GM23338 (cell line): ENCODE results near the gene ARHGAP28. TPM values are rescaled to one million over a fixed set of nuclear protein-coding genes. Genes with fewer than 3 reads are reported as not detected.
A peak's percentile ranks its signal among the peaks of the same experiment; 100 is the strongest.

Source experiments
- ATAC-seq: fragments of 200-7000 bp; cut with Tn5 transposase; 3 replicates; pipeline ENCODE4 v1.9.1; 2020
- DNase-seq: peaks from one replicate; pipeline ENCODE4 v3.0.0-alpha.2; 2015; ENCODE audit warnings: low spot score
- H2AFZ ChIP-seq: fragments of 200-600 bp; sonication (generic); 2 replicates; pipeline ENCODE4 v1.8.0; 2016; ENCODE audit warnings: antibody characterized with exemption, mild to moderate bottlenecking, moderate library complexity
- H3F3A ChIP-seq: fragments of 200-600 bp; sonication (generic); replicated peaks from 2 replicates; pipeline ENCODE4 v1.8.0; 2017; ENCODE audit warnings: antibody characterized with exemption, mixed run types, low read depth
- H3K27ac ChIP-seq: fragments of 200-600 bp; sonication (generic); 2 replicates; pipeline ENCODE4 v1.6.1; 2016; ENCODE audit warnings: low read depth
- H3K27me3 ChIP-seq: fragments of 200-600 bp; sonication (generic); 2 replicates; pipeline ENCODE4 v1.8.0; 2016; ENCODE audit warnings: mild to moderate bottlenecking, mixed run types, moderate library complexity; ENCODE audit not compliant: insufficient read depth
- H3K36me3 ChIP-seq: fragments of 200-600 bp; sonication (generic); 2 replicates; pipeline ENCODE4 v1.8.0; 2016; ENCODE audit warnings: mild to moderate bottlenecking; ENCODE audit not compliant: insufficient read depth
- H3K4me1 ChIP-seq: fragments of 200-600 bp; sonication (generic); 2 replicates; pipeline ENCODE4 v1.8.0; 2016; ENCODE audit warnings: mild to moderate bottlenecking, moderate library complexity; ENCODE audit not compliant: insufficient read depth
- H3K4me2 ChIP-seq: fragments of 200-600 bp; sonication (generic); 2 replicates; pipeline ENCODE4 v1.7.1; 2017; ENCODE audit warnings: mixed run types
- H3K4me3 ChIP-seq: fragments of 200-600 bp; sonication (generic); 2 replicates; pipeline ENCODE4 v1.6.1; 2016; ENCODE audit warnings: mixed run types
- H3K79me2 ChIP-seq: fragments of 200-600 bp; sonication (generic); replicated peaks from 2 replicates; pipeline ENCODE4 v1.8.0; 2017; ENCODE audit warnings: mild to moderate bottlenecking; ENCODE audit not compliant: insufficient read depth
- H3K9me2 ChIP-seq: fragments of 200-600 bp; sonication (generic); 2 replicates; pipeline ENCODE4 v1.8.0; 2017; ENCODE audit not compliant: insufficient read depth
- H4K20me1 ChIP-seq: fragments of 200-600 bp; sonication (generic); replicated peaks from 2 replicates; pipeline ENCODE4 v1.8.0; 2017; ENCODE audit warnings: mild to moderate bottlenecking; ENCODE audit not compliant: insufficient read depth
- H3K27ac Mint-ChIP-seq: 2 replicates; pipeline ENCODE4 v1.8.0; 2020; ENCODE audit warnings: inconsistent platforms, mild to moderate bottlenecking, moderate library complexity, mixed read lengths
- H3K27me3 Mint-ChIP-seq: 3 replicates; pipeline ENCODE4 v1.8.0; 2022; ENCODE audit warnings: low read depth, mild to moderate bottlenecking, moderate library complexity, mixed read lengths, inconsistent platforms; ENCODE audit not compliant: insufficient read depth, poor library complexity
- H3K36me3 Mint-ChIP-seq: 3 replicates; pipeline ENCODE4 v1.8.0; 2021; ENCODE audit warnings: low read depth, mild to moderate bottlenecking, inconsistent platforms, moderate library complexity, mixed read lengths
- H3K4me1 Mint-ChIP-seq: 3 replicates; pipeline ENCODE4 v1.8.0; 2020; ENCODE audit warnings: mild to moderate bottlenecking, inconsistent platforms, mixed read lengths
- H3K4me3 Mint-ChIP-seq: 3 replicates; pipeline ENCODE4 v1.8.0; 2021; ENCODE audit warnings: moderate library complexity, mild to moderate bottlenecking, inconsistent platforms, mixed read lengths
- H3K9me3 Mint-ChIP-seq: 3 replicates; pipeline ENCODE4 v1.8.0; 2020; ENCODE audit warnings: moderate library complexity, mild to moderate bottlenecking, inconsistent platforms, mixed read lengths
- CTCF ChIP-seq, 2 experiments: fragments of 200-600 bp in 1 of 2; sonication (generic) in 1 of 2; conservative IDR thresholded peaks; 2 replicates each; pipeline versions ENCODE4 v1.5.1 to v1.6.1; 2016 to 2017; ENCODE audit warnings: antibody characterized with exemption in 2 of 2, low read depth in 2 of 2, mild to moderate bottlenecking in 2 of 2, moderate library complexity in 1 of 2
- EZH2 ChIP-seq: fragments of 200-600 bp; sonication (generic); IDR thresholded peaks from one replicate; pipeline ENCODE4 v1.8.0; 2017; ENCODE audit warnings: antibody characterized with exemption, mild to moderate bottlenecking, low read depth; ENCODE audit not compliant: unreplicated experiment
- EZH2phosphoT487 ChIP-seq: fragments of 200-600 bp; sonication (generic); IDR thresholded peaks from one replicate; pipeline ENCODE4 v1.8.1; 2018; ENCODE audit warnings: antibody characterized with exemption; ENCODE audit not compliant: unreplicated experiment
- JUNB ChIP-seq: IDR thresholded peaks from one replicate; pipeline ENCODE4 v1.6.1; 2016; ENCODE audit warnings: antibody characterized with exemption; ENCODE audit not compliant: unreplicated experiment
- POLR2AphosphoS5 ChIP-seq: IDR thresholded peaks from 2 replicates; pipeline ENCODE4 v1.6.1; 2016; ENCODE audit warnings: antibody characterized with exemption, low read depth
- STAT1 ChIP-seq: IDR thresholded peaks from one replicate; pipeline ENCODE4 v1.6.1; 2016; ENCODE audit warnings: antibody characterized with exemption; ENCODE audit not compliant: unreplicated experiment
- ZNF114 ChIP-seq: fragments of 250-450 bp; sonication (Bioruptor Pico); IDR thresholded peaks from 2 replicates; pipeline ENCODE4 v1.5.0; 2020; ENCODE audit warnings: mild to moderate bottlenecking, moderate library complexity
- polyA plus RNA-seq: library from polyadenylated mRNA; unstranded; fragments of >200 nt; fragmentation: Nextera tagmentation; extraction: Ambion mirVana; gene quantifications from 2 replicates; pipeline ENCODE4 v1.2.1, GENCODE V29; 2016
- total RNA-seq: library from RNA; depleted of rRNA; stranded (reverse); fragments of >200 nt; shearing (Covaris generic); gene quantifications from 2 replicates; pipeline ENCODE4 v1.2.3, GENCODE V29; 2014
- TF ChIP-seq, protein P1 (sequence below): IDR thresholded peaks from one replicate; pipeline ENCODE4 v1.6.1; 2018; ENCODE audit warnings: antibody characterized with exemption; ENCODE audit not compliant: unreplicated experiment
- TF ChIP-seq, protein P2 (sequence below): fragments of 250-450 bp; sonication (Bioruptor Pico); IDR thresholded peaks from 2 replicates; pipeline ENCODE4 v1.5.0; 2020; ENCODE audit warnings: mild to moderate bottlenecking, moderate library complexity
- TF ChIP-seq, protein P3 (sequence below): IDR thresholded peaks from 2 replicates; pipeline ENCODE4 v1.6.1; 2016; ENCODE audit warnings: antibody characterized with exemption

The ARHGAP28 gene
- total and polyA plus RNA-seq, 2 experiments from 2014 or later, result 2.8 to 9.6 TPM

GRCh38 chr18:6748241-6748640 is 18.7 kb downstream of the ARHGAP28 start:
- Histone ChIP-seq H3K4me1 (peaks cover 11% of the 10 kb centered on the region; the same call in 1 of the 2 replicates), H4K20me1 (no peaks in the 10 kb centered on the region), H3K27me3 (no peaks in the 10 kb centered on the region), H3F3A (no peaks in the 10 kb centered on the region), H3K79me2 (no peaks in the 10 kb centered on the region), H2AFZ (no peak overlapping the region), H3K9me2 (no peaks in the 10 kb centered on the region), H3K4me2 (no peak overlapping the region), H3K36me3 (no peaks in the 10 kb centered on the region), H3K27ac (no peak overlapping the region), H3K4me3 (no peak overlapping the region)
- no peak overlapping the region for H3K4me3 Mint-ChIP-seq
- no peak for ATAC-seq
- H3K27me3 Mint-ChIP-seq, result no peaks in the 10 kb centered on the region
- DNase-seq, result no peak
- no peak for TF ChIP-seq STAT1
- TF ChIP-seq EZH2, result no peak
- no peak for TF ChIP-seq CTCF (conservative IDR thresholded peaks at IDR 0.05; ENCODE audit: low read depth in 2 of 2)
- TF ChIP-seq ZNF114 (CRISPR knock-in tag), result no peak
- TF ChIP-seq JUNB, result no peak
- TF ChIP-seq, protein P1, sequence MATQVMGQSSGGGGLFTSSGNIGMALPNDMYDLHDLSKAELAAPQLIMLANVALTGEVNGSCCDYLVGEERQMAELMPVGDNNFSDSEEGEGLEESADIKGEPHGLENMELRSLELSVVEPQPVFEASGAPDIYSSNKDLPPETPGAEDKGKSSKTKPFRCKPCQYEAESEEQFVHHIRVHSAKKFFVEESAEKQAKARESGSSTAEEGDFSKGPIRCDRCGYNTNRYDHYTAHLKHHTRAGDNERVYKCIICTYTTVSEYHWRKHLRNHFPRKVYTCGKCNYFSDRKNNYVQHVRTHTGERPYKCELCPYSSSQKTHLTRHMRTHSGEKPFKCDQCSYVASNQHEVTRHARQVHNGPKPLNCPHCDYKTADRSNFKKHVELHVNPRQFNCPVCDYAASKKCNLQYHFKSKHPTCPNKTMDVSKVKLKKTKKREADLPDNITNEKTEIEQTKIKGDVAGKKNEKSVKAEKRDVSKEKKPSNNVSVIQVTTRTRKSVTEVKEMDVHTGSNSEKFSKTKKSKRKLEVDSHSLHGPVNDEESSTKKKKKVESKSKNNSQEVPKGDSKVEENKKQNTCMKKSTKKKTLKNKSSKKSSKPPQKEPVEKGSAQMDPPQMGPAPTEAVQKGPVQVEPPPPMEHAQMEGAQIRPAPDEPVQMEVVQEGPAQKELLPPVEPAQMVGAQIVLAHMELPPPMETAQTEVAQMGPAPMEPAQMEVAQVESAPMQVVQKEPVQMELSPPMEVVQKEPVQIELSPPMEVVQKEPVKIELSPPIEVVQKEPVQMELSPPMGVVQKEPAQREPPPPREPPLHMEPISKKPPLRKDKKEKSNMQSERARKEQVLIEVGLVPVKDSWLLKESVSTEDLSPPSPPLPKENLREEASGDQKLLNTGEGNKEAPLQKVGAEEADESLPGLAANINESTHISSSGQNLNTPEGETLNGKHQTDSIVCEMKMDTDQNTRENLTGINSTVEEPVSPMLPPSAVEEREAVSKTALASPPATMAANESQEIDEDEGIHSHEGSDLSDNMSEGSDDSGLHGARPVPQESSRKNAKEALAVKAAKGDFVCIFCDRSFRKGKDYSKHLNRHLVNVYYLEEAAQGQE, result no peak
- no peak for TF ChIP-seq POLR2AphosphoS5
- no peak for TF ChIP-seq EZH2phosphoT487
- peaks cover 14% of the 10 kb centered on the region for H3K36me3 Mint-ChIP-seq
- H3K27ac Mint-ChIP-seq, result peak overlapping the region; percentile 34; the same call in 1 of the 2 replicates
- H3K4me1 Mint-ChIP-seq, result peaks cover 32% of the 10 kb centered on the region
- H3K9me3 Mint-ChIP-seq, result peaks cover 11% of the 10 kb centered on the region

DNA sequence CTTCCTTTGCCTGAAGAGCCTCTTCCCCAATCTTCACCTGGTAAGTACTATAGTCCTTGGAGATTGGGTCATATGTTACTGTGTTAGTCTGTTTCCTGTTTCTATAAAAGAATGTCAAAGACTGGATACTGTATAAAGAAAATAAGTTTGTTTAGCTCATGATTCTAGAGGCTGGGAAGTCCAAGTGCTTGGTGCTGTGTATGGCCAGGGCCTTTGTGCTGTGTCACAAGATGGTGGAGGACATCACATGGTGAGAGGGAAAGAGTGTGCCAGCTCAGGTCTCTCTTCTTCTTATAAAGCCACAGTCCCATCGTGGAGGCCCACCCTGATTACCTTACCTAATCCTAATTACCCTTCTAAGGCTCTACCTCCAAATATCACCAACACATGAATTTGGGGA is 20.9 kb downstream of the ARHGAP28 start:
- Mint-ChIP-seq H3K4me3 (no peak overlapping the region), H3K4me1 (peaks cover 45% of the 10 kb centered on the region), H3K27ac (no peak overlapping the region)
- no peak for TF ChIP-seq EZH2
- TF ChIP-seq, protein P2, sequence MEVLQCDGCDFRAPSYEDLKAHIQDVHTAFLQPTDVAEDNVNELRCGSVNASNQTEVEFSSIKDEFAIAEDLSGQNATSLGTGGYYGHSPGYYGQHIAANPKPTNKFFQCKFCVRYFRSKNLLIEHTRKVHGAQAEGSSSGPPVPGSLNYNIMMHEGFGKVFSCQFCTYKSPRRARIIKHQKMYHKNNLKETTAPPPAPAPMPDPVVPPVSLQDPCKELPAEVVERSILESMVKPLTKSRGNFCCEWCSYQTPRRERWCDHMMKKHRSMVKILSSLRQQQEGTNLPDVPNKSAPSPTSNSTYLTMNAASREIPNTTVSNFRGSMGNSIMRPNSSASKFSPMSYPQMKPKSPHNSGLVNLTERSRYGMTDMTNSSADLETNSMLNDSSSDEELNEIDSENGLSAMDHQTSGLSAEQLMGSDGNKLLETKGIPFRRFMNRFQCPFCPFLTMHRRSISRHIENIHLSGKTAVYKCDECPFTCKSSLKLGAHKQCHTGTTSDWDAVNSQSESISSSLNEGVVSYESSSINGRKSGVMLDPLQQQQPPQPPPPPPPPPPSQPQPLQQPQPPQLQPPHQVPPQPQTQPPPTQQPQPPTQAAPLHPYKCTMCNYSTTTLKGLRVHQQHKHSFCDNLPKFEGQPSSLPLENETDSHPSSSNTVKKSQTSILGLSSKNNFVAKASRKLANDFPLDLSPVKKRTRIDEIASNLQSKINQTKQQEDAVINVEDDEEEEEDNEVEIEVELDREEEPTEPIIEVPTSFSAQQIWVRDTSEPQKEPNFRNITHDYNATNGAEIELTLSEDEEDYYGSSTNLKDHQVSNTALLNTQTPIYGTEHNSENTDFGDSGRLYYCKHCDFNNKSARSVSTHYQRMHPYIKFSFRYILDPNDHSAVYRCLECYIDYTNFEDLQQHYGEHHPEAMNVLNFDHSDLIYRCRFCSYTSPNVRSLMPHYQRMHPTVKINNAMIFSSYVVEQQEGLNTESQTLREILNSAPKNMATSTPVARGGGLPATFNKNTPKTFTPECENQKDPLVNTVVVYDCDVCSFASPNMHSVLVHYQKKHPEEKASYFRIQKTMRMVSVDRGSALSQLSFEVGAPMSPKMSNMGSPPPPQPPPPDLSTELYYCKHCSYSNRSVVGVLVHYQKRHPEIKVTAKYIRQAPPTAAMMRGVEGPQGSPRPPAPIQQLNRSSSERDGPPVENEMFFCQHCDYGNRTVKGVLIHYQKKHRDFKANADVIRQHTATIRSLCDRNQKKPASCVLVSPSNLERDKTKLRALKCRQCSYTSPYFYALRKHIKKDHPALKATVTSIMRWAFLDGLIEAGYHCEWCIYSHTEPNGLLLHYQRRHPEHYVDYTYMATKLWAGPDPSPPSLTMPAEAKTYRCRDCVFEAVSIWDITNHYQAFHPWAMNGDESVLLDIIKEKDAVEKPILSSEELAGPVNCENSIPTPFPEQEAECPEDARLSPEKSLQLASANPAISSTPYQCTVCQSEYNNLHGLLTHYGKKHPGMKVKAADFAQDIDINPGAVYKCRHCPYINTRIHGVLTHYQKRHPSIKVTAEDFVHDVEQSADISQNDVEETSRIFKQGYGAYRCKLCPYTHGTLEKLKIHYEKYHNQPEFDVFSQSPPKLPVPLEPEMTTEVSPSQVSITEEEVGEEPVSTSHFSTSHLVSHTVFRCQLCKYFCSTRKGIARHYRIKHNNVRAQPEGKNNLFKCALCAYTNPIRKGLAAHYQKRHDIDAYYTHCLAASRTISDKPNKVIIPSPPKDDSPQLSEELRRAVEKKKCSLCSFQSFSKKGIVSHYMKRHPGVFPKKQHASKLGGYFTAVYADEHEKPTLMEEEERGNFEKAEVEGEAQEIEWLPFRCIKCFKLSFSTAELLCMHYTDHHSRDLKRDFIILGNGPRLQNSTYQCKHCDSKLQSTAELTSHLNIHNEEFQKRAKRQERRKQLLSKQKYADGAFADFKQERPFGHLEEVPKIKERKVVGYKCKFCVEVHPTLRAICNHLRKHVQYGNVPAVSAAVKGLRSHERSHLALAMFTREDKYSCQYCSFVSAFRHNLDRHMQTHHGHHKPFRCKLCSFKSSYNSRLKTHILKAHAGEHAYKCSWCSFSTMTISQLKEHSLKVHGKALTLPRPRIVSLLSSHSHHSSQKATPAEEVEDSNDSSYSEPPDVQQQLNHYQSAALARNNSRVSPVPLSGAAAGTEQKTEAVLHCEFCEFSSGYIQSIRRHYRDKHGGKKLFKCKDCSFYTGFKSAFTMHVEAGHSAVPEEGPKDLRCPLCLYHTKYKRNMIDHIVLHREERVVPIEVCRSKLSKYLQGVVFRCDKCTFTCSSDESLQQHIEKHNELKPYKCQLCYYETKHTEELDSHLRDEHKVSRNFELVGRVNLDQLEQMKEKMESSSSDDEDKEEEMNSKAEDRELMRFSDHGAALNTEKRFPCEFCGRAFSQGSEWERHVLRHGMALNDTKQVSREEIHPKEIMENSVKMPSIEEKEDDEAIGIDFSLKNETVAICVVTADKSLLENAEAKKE (CRISPR knock-in tag), result no peak
- TF ChIP-seq, protein P3, sequence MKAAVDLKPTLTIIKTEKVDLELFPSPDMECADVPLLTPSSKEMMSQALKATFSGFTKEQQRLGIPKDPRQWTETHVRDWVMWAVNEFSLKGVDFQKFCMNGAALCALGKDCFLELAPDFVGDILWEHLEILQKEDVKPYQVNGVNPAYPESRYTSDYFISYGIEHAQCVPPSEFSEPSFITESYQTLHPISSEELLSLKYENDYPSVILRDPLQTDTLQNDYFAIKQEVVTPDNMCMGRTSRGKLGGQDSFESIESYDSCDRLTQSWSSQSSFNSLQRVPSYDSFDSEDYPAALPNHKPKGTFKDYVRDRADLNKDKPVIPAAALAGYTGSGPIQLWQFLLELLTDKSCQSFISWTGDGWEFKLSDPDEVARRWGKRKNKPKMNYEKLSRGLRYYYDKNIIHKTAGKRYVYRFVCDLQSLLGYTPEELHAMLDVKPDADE, result no peak
- TF ChIP-seq POLR2AphosphoS5, result no peak
- no peak for TF ChIP-seq STAT1

More for the DNA sequence above, 20.9 kb downstream of the ARHGAP28 start:
- no peak for ATAC-seq
- Histone ChIP-seq H3K36me3 (no peaks in the 10 kb centered on the region), H3K4me1 (peaks cover 15% of the 10 kb centered on the region; the same call in 1 of the 2 replicates), H3K27ac (no peak overlapping the region), H2AFZ (no peak overlapping the region), H4K20me1 (no peaks in the 10 kb centered on the region), H3F3A (no peaks in the 10 kb centered on the region), H3K27me3 (no peaks in the 10 kb centered on the region), H3K4me2 (no peak overlapping the region), H3K79me2 (no peaks in the 10 kb centered on the region), H3K9me2 (no peaks in the 10 kb centered on the region), H3K4me3 (no peak overlapping the region)
- H3K9me3 Mint-ChIP-seq, result peaks cover 11% of the 10 kb centered on the region
- H3K27me3 Mint-ChIP-seq, result no peaks in the 10 kb centered on the region
- peaks cover 14% of the 10 kb centered on the region for H3K36me3 Mint-ChIP-seq
- no peak for DNase-seq
